HG03378 (cell line): ENCODE results near the gene TCP11L2.
"Not testable (repeated sequence)": the region's sequence is repeated elsewhere in the genome, so short reads cannot be mapped to it uniquely, and the experiment has no call there.

ENCODE experiments used
- ATAC-seq: cut with Tn5 transposase; IDR thresholded peaks from one replicate; pipeline ENCODE4 v1.9.1; 2021; ENCODE audit warnings: mild to moderate bottlenecking, moderate library complexity; ENCODE audit not compliant: unreplicated experiment

The TCP11L2 gene

GRCh38 chr12:106282457-106283097 lies 20.0 kb upstream of the TCP11L2 start:
- no peak for ATAC-seq

- ATAC-seq: no peak
These were observed 18.0 kb upstream of the TCP11L2 start for GRCh38 chr12:106284358-106285105.

- ATAC-seq: no peak
These were observed 16.6 kb upstream of the TCP11L2 start for GRCh38 chr12:106285982-106286381.

GRCh38 chr12:106286576-106287162 lies 15.9 kb upstream of the TCP11L2 start:
- not testable (repeated sequence) for ATAC-seq

- ATAC-seq: no peak
These were observed 15.2 kb upstream of the TCP11L2 start for GRCh38 chr12:106287364-106287763.

GRCh38 chr12:106288101-106288493 lies 14.4 kb upstream of the TCP11L2 start:
- no peak for ATAC-seq

GRCh38 chr12:106288494-106289195 lies 13.9 kb upstream of the TCP11L2 start:
- ATAC-seq: no peak

- no peak for ATAC-seq
These were observed 13.3 kb upstream of the TCP11L2 start for GRCh38 chr12:106289196-106289681.

- ATAC-seq: no peak
These were observed 11.9 kb upstream of the TCP11L2 start for GRCh38 chr12:106290666-106291065.

- ATAC-seq: no peak
These were observed 11.2 kb upstream of the TCP11L2 start for GRCh38 chr12:106291342-106291741.

GRCh38 chr12:106292339-106292738 lies 10.2 kb upstream of the TCP11L2 start:
- no peak for ATAC-seq

- no peak for ATAC-seq
These were observed 6.2 kb upstream of the TCP11L2 start for GRCh38 chr12:106296179-106296877.

GRCh38 chr12:106297075-106297474 lies 5.5 kb upstream of the TCP11L2 start:
- no peak for ATAC-seq

GRCh38 chr12:106297681-106298080 lies 4.9 kb upstream of the TCP11L2 start:
- no peak for ATAC-seq

- no peak for ATAC-seq
These were observed 3.2 kb upstream of the TCP11L2 start for GRCh38 chr12:106299202-106299774.

- ATAC-seq: no peak
These were observed 1.8 kb upstream of the TCP11L2 start for GRCh38 chr12:106300761-106301160.

- no peak for ATAC-seq
These were observed 1.3 kb upstream of the TCP11L2 start for GRCh38 chr12:106301241-106301610.

GRCh38 chr12:106301611-106302321 lies 767 bp upstream of the TCP11L2 start:
- ATAC-seq: peak; percentile 69

- peak; percentile 9 for ATAC-seq
These were observed 778 bp downstream of the TCP11L2 start for GRCh38 chr12:106303202-106303820.
